T47D (cell line): ENCODE data around the gene RPS23.
"Not testable (repeated sequence)": the region's sequence is repeated elsewhere in the genome, so short reads cannot be mapped to it uniquely, and the experiment has no call there.

Experiments
- DNase-seq, 2 experiments: peaks; one replicate each; pipeline versions ENCODE4 v3.0.0 to v3.0.0-alpha.2; 2011 to 2012; ENCODE audit warnings: low read depth in 1 of 2, low spot score in 1 of 2
- JUND ChIP-seq: IDR thresholded peaks from 2 replicates; pipeline ENCODE4 v1.6.1; 2012; ENCODE audit warnings: low read depth
- in situ Hi-C: cut with HindIII; loops from 2 replicates; pipeline ENCODE4 v1.10.0; 2016; ENCODE audit warnings: low sequenced_read_pairs, low pct_unique_long_range_greater_than_20kb

The RPS23 gene

DNA sequence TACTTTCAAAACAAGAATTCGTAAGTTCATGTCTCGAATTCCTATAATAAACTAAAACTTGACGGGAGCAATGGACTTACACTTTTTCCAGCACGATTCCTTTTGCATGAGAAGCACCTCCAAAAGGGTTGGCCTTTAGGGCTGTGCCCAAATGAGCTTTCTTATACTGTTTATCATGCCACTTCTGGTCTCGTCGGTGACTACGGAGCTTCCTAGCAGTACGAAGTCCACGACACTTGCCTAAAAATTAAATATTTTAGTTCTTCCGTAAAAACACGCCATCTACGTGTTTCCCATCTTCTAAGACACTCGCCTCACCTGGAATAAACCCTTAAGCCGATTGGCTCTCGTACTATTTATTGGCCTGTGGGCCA is 554 bp downstream of the RPS23 start:
- in situ Hi-C loops, result no loop called here
- DNase-seq, result no peak

DNA sequence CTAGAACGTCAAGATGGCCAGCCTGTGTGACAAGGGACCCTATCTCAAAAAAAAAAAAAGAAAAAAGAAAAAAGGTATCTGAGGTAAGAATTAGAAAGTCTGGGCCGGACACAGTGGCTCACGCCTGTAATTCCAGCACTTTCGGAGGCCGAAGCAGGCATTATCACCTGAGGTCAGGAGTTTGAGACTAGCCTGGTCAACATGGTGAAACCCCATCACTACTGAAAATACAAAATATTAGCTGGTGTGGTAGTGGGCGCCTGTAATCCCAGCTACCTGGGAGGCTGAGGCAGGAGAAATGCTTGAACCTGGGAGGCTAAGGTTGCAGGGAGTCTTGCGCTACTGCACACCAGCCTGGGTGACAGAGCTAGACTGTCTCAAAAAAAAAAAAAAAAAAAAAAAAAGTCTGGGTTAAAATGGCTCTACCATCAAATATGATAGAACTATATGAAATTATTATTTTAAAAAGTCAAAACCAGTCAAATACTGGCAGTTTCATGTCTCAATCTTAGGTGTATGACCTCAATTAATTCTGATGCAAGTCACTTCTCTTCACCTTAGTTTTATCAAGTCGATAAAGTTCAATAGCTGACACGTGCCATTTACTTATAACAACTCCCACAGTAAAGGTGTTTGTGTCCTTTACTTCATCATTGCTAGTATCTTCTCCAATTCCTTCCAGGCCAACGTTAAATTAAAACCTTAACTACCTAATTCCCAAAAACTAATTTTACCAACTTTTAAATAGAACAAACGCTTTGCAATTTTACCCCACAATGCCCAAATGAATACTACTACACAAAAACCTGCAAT is 1.1 kb downstream of the RPS23 start:
- no peak for TF ChIP-seq JUND
- DNase-seq, result no peak
- in situ Hi-C loops, result no loop called here

More for the DNA sequence above, 554 bp downstream of the RPS23 start:
- no peak for TF ChIP-seq JUND

DNA sequence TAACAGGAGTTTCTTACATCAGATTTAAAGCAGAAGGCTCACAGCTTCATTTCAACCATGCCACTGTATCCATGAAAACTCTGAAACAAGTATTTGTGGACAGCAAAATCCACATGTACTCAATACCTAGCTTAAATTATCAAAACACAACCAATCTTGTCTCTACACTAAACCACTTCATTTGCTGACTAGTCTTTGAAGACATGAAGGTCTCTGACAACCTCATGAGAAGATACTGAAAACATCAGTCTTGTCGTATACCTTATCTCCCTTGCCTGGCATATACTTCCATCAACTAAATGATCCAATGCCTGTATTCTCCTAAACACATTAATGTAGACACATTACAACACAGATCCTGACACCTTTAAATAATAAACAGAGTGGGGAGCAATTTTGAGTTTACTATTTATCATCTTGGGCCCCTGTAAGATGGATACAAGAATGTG is 2.9 kb downstream of the RPS23 start:
- DNase-seq, result no peak
- no peak for TF ChIP-seq JUND
- in situ Hi-C loops, result no loop called here

GRCh38 chr5:82274343-82275211 is 3.6 kb downstream of the RPS23 start:
- in situ Hi-C loops, result no loop called here
- peak in 1 of 2 experiments; percentile 26 for DNase-seq
- TF ChIP-seq JUND, result no peak

DNA sequence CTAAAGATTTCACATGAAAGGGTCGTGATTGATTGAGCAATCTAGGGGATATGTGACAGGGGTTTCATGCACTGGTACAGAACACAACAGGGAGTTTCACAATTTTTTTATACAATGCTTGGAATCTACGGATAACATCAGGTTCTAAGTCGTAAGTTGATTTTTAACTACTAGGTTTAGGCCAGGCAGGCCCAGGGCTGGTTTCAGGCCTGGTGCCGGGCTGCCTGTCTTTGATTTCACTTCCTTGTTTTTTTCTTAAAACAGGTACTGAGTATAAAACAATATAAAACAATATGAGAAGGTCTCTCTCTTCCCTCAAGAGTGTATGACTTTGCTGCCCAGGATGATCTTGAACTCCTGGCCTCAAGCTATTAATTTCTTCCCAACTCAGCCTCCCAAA is 4.7 kb downstream of the RPS23 start:
- not testable (repeated sequence) for DNase-seq

GRCh38 chr5:82272571-82273356 is 5.4 kb downstream of the RPS23 start:
- DNase-seq, in situ Hi-C loops: not testable (repeated sequence)

More for the DNA sequence above, 4.7 kb downstream of the RPS23 start:
- in situ Hi-C loops, result not testable (repeated sequence)

DNA sequence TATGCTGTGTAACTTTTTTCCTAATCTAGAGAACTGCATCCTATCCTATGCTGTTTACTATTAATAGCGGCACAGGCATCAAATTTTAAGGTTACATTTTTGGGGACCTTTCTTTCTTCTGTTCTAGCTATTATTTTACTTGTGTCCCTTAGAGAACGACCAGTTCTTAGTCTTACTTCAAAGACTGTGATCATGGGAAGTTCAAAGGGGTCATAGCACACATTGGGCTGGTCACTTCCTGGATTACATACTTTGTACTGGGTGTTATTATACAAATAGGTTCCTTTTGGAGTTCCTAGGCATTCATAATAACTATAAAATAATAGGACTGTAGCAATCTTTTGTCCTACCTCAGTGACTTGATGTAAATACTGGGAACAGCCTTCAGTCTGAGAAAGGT is 8.8 kb downstream of the RPS23 start:
- in situ Hi-C loops, DNase-seq: not testable (repeated sequence)

DNA sequence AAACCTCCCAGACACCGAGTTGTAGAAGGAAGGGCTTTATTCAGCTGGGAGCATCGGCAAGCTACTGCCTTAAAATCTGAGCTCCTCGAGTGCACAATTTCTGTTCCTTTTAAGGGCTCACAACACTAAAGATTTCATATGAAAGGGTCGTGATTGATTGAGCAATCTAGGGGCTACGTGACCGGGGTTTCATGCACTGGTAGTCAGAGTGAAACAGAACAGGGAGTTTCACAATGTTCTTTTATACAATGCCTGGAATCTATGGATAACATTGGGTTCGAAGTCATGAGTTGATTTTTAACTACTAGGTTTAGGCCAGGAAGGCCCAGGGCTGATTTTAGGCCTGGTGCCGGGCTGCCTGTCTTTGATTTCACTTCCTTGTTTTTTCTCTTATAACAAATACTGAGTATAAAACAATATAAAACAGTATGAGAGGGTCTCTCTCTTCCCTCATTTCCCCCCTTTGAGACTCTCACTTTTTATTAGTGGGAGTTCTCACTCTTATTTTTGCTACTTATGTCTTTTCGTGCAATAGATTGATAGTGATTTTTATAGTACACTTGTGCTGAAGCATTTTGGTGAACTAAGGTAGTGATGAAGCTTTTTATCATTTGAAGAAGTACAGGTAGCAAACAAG is 10.7 kb downstream of the RPS23 start:
- DNase-seq, in situ Hi-C loops: not testable (repeated sequence)

DNA sequence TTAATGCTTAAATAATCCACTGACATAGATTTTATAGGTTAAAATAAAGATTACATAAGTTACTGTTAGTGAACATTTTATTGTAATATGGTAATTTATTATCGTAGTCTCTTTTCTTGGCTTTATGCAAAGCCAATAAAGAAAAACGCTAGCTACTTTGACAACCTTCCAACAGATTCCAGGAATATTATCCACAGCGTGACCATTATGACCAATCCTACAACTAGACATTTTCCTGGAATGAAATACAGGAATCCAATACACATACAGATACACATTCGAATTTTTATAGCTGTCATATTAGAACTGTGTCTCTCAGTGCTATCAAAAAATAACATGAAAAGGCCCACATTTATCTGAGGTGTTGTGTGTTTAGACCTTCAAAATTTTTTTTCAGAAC is 13.1 kb downstream of the RPS23 start:
- TF ChIP-seq JUND, result no peak
- in situ Hi-C loops, result no loop called here
- no peak for DNase-seq

- peak; percentile 24 to 29 for DNase-seq
- in situ Hi-C loops, result no loop called here
- TF ChIP-seq JUND, result no peak
Observed at GRCh38 chr5:82259172-82259800, 18.9 kb downstream of the RPS23 start.

DNA sequence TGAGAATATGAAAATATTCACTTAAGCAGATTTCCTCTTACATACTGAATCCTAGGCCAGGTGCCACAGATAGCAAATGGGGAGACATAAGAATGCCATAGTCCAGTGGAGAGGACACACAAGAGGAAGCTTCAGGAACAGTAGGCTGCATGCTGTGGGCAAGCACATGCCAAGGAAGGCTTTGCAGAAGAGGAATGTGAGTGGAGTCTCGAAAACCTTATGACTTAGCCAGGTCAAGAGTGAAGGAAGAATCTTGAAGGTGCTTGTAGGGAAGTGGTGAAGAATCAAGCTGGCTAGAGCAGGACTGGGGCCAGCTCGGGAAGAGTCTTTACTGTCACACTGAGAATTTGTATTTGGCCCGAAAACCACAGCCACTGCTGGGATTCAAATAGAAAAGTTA is 20.4 kb downstream of the RPS23 start:
- no peak for TF ChIP-seq JUND
- no peak for DNase-seq
- in situ Hi-C loops, result no loop called here

- no peak for DNase-seq
- no peak for TF ChIP-seq JUND
- in situ Hi-C loops, result no loop called here
Observed at GRCh38 chr5:82257247-82257646, 20.9 kb downstream of the RPS23 start.
